Stimulated activated CD8-positive, alpha-beta memory T cell treated with anti-CD3 and anti-CD28 coated beads, Interleukin-7, amount 100 ng/mL, for 48 hours (primary cell): ENCODE measurements around the gene LPP.

Experiments used
- DNase-seq, 2 donors: peaks; one replicate each; pipeline ENCODE4 v3.0.0-alpha.2; 2020; ENCODE audit warnings: low read depth in 1 of 2; ENCODE audit errors: extremely low read depth in 1 of 2

LPP gene

DNA sequence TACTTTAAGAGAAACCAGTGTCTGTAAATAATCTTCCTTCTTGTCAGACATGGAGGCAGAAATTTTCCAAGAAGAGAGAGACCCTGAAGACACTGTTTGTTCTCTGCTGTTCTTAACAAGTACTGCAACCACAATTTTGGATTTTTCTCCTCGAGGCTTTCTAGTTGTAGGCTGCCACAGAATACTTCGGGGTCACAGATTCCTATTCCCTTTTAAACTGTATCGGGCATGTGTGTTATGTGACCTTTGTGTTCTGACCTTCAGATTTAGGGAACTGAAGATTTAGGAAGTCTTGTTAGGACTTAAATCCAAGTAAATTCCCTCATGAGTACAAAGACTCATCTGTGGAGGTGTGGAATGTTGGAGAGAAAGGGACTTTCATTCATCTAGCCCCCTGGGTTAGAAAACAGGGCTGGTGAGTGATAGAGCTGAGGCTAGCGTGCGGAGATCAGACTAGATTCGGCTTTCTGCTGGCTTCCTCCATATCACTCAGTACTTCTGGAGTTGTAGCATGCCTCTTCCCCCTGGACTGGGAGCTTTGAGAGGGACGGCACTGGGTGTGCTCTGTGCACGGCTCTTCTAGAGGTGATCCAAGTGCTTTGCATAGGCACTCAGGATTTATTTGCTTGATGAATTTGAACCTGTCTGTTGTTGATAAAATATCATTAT, 237.0 kb downstream of the LPP start:
- no peak for DNase-seq

- DNase-seq: no peak
Observed at GRCh38 chr3:188391592-188391991, 237.6 kb downstream of the LPP start.

DNA sequence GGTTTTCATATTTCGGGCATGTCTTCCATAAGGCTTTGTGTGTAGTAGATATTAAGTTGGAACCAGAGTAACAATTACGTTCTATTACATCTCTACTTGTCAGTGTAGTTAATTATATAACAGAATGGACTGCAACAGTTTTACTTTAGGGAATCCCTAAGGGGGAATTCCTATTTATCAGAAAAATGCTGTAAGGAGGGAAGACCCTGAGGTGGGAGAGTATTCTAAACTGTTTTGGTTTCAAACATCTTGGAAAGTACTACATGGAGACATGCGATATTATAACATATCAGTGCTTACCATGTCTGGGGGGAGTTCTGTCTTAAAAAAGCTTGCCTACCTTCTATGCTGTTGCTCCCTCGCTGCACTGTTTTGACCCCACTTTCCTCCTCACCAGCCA, 238.1 kb downstream of the LPP start:
- DNase-seq: no peak

DNA sequence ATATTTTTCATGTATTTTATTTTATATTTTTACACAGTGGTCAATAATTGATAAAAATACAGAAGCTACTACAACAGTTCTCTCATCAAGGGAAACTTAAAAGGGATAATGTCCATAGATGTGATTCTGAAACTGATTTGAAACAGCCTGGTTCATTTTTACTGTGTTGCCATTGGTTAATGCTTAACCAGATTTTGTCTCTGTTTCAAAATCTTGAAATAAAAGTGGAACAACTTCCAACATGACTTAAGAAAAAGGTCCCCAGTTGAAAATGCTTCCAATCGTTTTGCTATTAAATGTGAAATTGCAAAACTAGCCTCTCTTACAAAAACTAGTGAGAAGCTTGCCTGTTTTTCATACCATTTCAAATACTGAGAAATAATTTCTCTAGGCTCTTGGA, 240.7 kb downstream of the LPP start:
- no peak for DNase-seq

DNA sequence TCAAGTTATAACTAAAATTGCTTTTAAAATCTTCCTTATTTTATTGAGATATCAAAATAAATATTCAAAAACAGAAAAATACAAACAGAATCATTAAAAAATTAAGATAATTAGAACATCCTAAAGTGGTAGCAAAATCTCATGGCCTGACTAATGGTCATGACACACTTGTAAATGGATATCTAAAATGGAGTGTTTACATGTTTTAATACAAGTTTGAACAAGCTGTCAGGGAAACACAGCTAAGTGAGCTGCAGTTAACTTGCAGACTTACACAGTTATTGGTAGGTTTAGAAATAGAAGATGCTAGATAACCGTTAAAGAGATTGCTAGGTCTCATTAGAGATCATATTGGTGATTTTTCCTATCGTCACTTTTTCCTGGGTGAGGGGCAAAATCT, 242.3 kb downstream of the LPP start:
- no peak for DNase-seq

DNA sequence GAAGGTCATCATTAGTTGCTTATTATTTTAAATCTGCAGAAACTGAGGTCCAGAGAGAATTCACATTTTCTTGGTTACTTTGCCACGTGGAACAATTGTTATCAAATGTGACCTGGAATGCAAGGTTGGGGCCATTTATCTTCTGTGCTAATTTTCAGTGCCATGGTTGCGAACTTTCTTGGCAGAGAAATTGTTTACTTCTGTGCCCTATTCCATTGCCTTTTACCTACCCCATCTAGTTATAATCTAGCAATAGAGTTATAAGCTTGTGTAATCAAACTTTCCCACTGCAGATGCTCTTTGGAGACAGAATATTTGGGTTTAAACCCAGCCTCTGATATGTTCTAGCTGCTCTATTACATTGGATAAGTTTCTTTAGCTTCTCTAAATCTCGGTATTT, 242.9 kb downstream of the LPP start:
- no peak for DNase-seq

GRCh38 chr3:188397766-188398705, 244.1 kb downstream of the LPP start:
- no peak for DNase-seq

- DNase-seq: no peak
Observed at GRCh38 chr3:188400494-188401243, 246.7 kb downstream of the LPP start.

- no peak for DNase-seq
Observed at GRCh38 chr3:188401244-188401993, 247.5 kb downstream of the LPP start.

- DNase-seq: no peak
Observed at GRCh38 chr3:188402229-188402628, 248.3 kb downstream of the LPP start.

DNA sequence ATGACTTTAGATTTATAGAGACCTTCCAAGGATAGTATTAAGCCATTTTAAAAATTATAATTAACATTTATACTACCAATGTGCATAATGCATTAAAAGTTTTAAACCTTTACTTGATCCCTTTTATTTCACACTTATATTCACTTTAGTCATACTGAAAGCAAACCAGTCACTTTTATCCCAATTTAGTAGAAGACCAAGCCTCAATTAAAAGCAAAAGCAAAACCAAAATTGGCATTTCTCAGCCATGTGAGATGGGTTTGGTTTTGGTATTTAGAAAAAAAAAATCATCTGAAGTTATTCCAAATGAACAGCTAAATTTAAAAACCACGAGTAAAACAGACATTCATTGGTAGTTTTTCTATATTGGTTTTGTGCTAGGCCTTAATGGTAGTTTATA, 249.4 kb downstream of the LPP start:
- DNase-seq: no peak

DNA sequence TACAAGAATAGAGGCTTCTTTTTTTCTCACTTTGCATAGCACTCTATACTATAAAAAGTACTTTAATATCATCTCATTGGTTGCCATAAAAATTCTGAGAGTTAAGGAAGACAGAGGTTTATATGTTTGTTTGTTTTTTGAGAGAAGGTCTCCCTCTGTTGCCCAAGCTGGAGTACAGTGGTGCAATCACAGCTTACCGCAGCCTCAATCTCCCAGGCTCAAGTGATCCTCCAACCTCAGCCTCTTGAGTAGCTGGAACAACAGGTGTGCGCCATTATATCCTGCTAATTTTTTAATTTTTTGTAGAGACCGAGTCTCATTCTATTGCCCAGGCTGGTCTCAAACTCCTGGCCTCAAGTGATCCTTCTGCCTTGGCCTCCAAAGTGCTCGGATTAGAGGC, 250.2 kb downstream of the LPP start:
- DNase-seq: no peak

DNA sequence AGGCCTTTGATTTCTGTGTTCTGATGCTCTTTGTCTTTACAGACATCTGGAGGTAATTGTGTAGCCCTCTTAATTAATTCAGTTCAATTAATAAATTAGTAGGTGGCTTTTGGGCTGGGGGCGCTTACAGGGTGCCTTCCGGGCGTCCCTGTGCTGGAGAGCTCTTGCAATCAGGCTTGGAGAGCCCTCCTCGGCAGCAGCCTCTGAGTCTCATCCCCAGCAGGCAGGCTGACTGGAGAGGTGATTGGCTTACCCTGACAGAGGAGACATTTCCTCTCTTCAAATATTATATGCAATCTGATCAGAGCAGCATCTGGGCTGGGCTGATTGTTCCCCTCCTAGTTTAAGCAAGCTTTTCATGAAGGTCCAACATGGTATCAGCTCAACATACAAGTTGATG, 250.7 kb downstream of the LPP start:
- no peak for DNase-seq

DNA sequence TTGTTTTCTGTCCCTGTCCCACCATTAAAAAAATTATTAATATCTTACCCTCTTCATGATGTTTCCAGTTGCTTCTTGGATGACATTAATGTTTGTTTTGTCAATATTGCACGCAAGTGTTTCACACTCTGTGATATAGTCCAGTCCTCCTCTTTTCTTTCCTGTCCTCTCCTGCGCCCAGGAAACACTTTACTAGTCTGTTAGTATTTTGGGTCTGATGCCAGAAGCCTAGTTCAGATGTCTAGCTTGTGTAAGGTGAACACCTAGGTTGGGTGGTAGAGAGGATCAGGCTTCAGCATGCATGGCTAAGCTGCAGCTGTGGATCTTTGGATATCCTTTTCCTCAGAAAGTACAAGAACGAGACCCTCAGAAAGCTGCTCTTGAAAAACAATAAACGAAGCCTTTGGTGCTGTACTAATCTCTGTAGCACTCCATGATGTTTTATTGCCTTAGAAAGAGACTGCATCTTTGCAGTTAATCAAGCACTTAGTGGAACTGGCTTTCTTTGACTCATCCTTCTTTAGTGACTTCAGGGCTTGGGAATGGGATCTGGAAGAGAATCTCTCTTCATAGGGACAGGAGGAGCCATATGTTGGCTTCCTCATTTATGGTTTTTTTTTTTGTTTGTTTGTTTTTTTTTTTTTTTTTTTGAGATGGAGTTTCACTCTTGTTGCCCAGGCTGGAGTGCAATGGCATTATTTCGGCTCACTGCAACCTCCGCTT, 253.4 kb downstream of the LPP start:
- DNase-seq: no peak

GRCh38 chr3:188408831-188409230, 254.9 kb downstream of the LPP start:
- no peak for DNase-seq

- no peak for DNase-seq
Observed at GRCh38 chr3:188411750-188412149, 257.8 kb downstream of the LPP start.

DNA sequence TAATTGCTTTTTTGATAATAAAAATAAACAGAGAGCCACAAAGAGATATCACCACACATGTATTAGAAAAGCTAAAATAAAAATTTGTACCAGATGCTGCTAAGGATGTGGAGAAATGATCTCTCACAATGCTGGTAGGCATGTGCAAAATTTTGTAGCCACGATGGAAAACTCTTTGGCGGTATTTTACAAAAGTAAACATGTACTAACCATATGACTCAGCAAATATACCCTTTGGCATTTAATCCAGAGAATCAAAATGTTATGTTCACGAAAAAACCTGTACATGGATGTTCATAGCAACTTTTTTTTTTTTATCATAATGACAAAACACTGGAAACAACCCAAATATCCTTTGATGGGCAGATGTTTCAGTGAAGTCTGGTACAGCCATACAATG, 261.2 kb downstream of the LPP start:
- DNase-seq: no peak

GRCh38 chr3:188416041-188416440, 262.1 kb downstream of the LPP start:
- no peak for DNase-seq

DNA sequence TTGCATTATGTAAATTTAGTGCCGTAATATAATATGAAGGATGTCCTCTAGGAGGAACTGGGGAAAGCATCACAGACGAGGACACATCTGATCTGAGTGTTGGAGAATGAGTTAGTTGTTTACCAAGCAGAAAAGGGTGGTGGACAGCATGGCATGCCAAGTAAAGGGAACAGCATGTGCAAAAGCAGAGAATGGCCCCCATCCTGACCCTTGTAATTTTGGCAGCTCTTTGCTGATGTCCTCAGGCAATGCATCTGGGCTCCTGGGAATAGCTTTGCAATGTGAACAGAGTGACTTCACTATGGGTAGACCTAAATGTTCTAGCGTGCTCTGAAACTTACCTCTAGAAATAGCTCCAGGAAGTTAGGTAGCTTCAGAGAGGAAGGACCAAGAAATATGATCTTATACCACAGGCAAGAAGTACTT, 263.3 kb downstream of the LPP start:
- DNase-seq: no peak

DNA sequence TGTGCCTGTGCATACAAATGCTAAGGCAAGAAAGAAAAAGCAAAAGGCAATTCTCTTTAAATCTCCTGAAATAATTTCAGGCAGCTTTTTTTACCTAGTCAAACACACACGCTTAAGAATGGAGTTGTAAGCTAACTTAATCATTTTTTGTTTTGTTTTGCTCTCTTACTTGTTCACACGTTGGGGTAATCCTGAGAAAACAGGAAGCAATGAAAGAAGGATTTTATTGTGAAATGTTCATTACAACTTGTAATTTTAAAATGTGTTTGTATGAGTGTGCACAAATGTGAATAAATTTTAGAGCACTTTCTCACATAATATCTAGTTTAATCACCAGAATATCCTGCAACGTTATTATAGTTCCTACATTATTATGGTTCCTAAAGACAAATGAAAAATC, 263.8 kb downstream of the LPP start:
- DNase-seq: no peak
